GM19397 (cell line): ENCODE data around the gene MPRIP.

Experiments
- ATAC-seq: cut with Tn5 transposase; IDR thresholded peaks from one replicate; pipeline ENCODE4 v1.9.1; 2021; ENCODE audit warnings: mild to moderate bottlenecking, moderate library complexity; ENCODE audit not compliant: unreplicated experiment

Gene MPRIP

DNA sequence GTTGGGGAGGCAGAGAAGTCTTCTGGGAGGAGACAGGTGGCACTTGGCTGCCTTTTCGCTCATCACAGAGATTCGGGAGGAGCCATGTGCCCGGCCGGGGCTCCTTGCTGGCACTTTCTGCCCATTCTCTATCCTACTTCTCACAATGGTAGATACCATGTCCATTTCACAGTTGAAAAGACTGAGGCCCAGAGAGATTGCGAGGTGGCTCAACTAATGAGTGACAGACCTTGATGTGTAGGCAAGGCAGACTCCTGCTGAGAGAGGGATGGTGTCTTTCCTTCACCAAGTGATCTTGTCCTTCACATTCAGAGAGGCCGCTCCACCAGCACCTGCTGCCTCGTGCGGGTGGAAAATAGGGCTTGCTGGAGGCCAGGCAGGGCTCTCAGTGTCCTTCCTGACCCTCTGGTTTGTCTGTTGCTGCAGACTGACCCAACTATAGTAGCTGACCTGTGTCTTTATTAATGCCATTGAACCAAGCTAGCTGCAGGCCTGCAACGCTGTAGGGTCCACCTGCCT is 42.1 kb downstream of the MPRIP start:
- ATAC-seq = no peak

DNA sequence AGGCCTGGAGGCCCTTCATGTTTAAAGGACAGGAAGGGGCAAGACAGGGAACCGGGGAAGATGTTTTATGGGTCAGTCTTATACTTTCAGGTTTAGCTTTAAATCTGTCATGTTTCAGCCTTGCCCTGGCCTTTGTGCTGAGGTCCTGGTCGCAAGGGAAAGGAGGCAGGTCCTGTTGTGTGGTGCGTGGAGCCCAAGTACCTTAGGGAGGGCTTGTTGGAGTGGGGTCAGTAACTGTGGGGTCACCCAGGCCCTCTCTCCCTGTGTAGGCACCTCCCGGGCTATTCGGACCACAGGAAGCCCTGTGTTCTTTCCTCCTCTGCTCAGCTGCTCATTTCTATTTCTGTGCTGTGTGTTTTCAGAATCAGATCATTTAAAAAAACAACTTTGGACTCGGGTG is 42.7 kb downstream of the MPRIP start:
- no peak for ATAC-seq

DNA sequence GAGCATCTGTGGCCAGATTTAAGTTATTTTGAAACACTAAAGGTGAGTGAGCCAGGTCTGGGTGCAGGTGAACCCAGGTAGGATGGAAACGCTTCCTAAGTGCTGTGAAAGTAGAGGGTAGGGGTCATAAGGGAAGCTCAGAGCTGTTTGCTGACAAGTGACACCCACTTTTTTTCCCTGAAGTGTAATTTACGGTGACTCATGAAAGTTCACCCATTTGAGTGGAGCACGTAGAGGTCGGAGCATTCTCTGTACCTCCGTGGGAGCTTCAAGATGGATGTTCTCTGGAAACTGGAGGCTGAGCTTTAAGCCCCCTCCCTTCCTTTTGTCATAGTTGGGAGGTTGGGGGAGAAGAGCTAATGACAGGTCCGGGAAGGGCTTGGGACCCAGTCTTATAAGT is 44.3 kb downstream of the MPRIP start:
- ATAC-seq = no peak

DNA sequence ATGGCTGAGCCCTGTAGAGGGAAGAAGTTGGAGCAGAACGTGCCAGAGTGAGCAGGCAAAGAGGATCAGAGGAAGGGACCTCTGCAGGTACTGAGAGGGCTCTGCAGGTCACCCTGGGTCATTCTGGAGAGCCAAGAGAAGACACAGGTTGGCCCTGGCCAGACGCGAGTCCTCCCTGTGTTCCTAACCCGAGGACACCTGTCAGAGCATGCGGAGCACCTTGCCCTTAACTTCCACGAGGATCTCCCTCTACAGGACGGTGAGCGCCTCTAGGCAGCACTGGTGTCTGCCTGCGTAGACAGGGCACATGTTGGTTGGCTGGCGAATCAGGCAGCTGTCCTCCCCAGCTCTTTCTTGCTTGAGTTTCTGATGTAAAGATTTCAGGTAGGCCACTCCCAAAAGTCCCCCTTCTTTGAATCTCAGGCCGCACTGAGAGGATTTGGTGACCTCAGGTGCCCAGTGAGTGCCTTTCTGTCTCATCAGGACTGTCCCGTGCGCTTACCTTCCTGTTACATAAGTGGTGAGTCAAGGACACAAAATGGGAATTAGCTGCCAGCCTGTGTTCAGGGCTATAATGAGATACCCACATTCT is 45.3 kb downstream of the MPRIP start:
- no peak for ATAC-seq

DNA sequence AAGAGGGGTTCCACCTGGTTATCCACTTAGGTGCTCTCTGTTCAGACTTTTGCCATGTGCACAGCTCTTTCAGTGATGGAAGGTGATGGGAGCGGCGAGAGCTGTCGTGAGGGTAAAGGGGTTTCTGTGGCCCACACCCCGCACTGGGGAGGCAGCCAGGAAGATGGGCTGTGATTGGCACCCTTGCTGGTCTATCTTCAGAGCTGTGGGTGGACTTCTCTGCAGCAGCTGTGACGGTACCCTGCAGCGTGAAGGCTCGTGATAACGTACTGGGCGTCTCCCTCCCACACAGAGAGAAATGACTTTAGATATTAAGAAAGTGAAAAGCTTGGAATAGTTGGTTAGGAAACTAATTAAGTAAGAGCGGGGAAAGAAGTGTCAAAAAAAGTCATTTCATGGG is 45.8 kb downstream of the MPRIP start:
- no peak for ATAC-seq

DNA sequence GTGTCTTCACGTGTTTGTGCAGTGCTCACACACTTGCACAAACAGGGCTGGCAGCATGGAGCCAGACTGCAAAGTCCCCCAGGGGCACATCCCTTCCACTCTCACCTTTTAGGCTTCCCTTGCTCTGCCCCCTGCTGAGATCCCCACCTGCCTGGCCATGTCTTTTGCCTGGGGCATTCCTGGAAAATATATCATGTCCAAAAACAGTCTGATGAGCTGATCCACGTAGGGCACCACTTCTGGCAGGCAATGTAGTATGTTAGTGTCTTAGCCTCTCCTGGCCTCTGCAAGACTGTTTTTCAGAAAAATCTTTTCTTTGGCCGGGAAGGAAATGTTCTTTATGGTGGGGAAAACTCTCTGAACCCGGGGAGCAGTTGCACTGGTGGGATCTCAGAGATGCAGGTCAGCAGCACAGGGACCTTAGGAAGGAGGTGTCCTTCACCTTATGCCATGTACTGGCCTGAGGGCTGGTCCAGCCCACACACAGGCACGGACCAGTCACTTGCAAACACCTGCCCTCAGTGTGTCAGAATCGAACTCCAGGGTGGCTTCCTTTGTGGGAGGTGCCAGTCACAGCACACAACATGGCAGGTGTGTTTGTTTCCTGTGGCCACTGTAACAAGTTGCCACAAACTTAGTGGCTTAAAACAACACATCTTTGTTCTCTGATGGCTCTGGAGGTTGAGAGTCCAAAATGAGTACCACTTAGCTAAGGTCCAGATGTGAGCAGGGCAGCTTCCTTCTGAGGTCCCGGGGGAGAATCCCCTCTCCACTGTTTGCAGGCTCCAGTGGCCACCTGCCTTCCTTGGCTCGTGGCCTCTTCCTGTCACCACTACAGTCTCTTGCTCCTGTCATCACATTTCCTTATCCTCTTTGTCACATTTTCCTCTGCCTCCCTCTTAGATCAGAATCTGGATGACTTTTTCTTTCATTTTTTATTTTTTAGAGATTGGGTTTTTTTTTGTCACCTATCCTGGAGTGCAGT is 46.6 kb downstream of the MPRIP start:
- no peak for ATAC-seq

DNA sequence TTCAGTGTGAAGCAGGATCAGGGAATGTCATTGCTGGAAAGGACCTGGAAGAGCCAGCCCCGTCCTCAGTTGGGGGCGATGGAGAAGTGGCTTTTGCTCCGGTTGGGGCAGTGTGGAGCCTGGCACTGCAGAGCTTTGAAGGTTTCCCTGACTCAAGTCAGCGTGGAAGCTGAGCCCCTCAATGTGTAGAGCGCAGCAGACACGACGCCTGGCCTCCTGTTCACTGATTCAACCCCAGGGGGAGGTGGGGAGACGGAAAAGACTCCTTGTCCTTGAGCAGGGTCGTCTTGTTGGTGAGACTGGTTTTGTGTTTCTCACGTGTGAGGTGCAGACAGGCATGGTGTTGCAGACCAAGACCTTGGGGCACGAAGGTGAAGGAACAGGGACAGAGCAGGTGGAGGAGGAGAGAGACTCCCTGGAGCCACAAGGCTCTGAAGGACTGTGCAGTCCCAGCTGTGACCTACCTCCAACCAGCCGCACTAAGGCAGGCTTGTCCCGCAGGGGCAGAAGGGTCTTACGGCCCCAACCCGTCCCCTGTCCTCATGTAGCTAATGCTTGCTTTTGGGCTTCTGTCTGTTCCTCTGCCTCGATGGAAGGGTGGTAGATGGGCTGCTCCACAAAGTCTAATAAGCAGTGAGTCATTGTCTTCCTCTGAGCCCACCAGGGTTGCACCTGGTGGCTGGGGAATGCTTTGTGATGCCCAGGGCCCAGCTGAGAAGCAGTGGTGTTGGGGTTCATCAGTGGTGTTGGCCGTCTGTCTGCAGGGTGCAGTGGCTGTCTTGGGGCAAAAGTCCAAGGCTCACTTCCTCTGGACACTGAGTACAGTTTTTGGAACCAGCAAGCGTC is 47.8 kb downstream of the MPRIP start:
- no peak for ATAC-seq

DNA sequence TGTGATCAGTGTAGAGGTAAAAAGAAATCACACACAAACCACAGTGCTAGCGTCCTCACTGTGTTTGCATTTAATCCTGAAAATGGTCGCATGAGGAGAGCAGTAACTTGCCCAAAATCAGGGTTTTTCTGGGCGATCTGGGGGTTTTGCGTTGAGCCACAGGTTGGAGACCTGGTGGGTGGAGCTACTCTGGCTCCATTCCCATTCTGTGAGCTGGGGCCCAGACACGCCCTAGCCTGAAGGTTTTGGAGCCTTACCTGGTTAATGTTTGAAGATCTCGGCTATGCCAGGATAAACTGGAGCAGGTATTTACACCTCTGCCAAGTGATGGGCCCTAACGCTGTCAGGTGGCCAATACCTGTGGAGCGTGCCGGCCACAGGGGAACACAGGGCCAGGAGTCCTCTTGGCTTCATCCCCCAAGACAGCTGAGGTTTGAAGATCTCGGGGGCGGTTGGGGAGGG is 48.4 kb downstream of the MPRIP start:
- no peak for ATAC-seq

DNA sequence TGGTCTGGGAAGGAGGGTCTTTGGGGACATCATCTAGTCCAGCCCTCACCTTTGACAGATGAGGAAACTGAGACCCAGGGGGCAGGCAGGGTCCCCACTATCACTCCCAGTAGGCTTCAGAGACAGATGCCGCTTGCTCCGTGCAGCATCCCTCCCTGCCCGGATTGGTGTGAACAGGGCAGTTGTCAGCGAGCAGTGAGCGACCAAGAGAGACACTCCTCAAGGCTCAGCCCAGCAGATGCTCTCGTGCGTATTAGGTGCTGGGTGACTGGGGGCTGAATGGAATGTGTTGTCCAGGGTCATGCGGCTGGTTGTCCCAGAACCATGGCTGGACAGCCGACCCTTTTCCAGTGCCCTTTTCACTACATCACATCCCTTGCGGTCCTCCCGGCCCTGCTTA is 49.0 kb downstream of the MPRIP start:
- no peak for ATAC-seq

DNA sequence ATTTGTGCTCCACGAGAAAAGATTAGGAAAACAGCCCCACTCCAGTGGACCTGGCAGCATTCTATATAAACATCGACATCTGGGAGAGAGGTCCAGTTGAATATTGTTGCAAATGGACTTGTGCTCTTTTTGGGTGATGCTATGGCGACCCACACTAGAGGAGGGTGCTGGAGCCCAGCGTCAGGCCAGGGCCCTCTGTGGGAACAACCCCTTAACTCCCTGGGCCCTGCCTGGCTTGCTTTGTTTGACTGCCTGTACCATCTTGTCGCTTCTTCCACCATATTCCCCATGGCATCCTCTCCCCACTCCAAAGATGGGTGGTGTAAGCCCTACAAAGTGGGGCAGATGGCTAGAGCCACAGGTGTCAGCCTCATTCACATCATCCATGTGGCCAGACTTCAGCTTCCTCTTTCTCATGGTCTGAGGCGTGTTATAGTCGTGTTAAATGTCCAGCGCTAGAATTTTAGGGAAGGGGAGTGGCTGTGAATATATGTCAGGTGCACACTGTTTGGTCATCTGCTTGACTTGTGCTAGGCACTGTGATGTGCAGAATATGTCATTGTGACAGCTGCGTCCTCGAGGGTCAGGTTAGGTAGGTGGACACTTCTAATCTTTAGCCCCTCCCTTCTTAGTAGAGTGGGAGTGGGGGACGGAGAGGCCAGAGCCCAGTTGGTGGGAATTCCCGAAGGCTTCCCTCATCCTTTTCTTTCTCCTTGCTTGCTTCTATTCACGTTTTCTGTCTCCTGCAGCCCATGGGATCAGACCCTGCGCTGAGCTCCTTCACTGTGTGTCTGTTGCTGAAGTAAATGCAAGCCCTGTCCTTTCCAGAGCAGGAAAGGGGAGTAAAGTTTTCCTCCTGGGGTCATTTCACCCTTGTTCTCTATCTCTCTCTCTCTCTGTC is 49.8 kb downstream of the MPRIP start:
- ATAC-seq = no peak

DNA sequence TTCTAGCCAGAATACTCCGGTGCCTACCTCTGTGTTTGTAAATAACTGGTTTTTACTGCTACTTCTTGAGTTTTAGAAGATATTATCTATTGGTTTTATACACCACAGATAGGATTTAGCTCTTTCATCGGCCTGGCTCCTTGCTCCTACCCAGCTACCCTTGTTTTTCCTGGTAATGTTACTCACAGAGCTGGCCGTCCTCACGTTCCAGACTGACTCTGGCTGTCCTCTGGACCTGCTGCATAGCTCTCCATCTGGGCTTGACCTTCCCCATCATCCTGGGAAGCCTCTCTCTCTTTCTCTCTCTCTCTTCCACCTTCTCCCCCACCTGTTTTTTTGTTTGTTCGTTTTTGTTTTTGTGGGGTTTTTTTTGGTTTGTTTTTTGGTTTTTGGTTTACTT is 51.5 kb downstream of the MPRIP start:
- ATAC-seq = no peak

DNA sequence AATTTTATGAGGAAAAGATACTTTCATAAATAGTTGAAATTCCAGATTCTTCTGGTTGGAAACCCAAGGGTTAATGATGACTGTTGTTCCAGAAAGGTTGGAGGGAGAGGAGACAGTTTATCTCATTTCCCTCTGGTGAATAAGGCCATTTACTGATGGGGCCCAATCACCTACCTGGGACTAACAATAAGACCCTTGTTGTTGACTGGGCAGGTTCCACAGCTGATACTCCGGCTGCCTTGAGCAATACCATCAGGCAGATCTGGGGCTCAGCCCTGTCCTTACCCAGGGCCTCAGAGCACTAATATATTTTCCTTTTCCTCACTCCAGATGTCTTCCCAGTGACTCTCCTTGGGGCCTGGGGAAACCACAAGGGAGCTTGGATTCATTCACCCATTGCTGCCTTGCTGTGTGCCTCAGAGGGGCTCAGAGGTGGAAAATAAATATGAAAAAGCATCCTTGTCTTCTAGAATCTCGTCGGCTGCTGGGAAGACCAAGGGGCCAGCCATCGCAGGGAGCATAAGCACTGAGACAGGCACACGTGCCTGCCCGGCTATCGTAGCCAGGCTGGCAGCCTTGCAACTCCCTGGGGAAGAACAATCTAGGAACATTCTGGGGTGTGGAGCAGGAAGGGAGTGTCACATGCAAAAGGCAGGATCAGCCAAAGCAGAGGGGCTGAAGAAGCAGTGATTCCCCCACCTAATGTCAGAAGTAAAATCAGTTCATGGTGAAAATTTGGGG is 54.4 kb downstream of the MPRIP start:
- ATAC-seq = no peak

DNA sequence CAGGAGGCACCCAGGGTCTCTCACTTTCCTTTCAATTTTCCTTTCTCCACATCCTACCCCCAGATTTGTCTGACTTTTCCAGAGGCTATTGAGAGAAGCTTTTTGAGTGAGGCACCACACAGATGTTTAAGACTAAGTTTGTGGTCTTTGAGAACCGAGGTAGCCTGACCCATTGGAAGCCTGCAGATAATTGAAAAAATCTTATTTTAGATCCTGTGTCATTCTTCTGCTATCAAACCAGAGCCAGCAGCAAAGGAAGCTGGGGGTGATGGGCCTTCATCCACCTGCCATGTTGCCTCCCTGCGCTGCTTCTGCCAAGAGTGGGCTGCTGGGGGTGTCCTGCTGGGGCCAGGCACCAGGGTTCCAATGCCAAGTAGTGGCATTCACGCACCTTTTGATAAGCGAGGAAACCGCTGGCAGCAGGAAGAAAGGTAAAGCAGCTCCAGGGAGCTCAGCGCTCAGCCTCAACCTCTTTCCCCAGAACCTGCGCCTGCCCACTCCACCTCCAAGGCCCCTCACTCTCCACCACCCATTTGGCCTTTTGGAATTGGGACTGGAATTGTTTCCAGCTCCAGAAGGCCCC is 55.6 kb downstream of the MPRIP start:
- no peak for ATAC-seq

DNA sequence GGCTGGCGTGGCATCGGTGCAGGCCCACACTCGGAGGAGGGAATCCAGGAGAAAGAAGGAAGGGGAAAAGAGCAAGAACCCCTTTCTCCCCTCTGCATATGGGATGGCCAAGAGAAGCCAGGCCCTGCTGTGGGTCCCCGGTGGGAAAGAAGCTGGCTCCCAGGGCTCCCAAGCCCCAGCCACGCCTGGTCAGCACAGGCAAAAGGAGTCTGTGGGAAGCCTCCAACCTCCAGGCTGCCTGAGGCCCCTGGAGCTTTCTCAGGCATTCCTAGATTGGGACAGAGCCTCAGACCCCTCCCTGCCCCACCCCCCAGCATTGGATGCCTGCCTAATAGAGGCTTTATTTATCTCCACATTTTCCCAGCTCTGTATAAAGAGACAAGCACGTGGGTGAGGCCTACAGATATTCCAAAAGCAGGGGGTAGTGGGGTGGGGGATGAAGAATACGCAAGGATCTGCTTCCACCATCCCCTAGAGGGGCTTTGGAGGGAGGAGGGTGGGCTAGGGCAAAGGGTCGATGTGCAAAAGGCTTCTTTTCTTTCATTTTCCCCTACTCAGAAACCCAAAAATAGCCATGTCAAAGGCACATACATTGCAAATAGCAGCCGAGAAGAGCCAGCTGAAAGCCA is 56.4 kb downstream of the MPRIP start:
- ATAC-seq = no peak

DNA sequence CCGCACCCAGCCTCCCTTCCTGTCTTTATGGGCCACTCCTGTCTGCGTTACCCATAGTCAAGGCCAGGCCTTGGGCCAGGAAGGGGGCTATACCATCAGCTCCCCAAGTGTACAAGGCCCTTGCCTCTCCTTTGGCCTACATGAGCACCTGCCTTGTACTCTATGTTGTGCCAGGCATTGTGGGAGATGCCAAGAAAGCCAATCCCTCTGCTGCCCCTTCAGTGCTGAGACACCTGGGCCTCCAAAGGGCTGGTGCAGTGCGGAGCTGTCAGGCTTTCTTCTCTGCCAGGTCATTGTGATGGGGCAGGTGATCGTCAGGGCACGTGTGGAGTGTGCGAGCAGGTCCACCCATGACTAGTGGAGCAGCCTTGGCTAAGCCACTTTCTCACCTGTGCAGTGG is 59.9 kb downstream of the MPRIP start:
- no peak for ATAC-seq

DNA sequence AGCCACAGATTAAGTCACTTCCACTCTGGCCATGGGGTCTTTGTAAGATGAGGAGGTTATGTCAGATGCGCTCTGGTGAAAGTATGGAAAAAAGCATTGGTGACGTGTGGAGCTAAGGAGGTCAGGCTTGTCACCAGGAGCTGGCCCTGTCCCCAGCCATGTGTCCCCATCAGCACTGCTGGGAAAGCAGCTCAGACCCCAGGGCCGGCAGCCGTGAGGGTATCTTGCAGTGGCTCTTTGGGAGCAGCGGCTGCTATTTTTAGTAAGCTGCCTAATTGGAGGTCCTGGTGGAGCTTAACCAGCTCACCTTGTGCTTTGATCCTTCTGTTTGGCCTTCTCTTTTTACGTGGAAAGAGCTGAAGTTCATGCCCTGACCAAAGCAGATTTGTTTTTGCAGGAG is 60.9 kb downstream of the MPRIP start:
- no peak for ATAC-seq

DNA sequence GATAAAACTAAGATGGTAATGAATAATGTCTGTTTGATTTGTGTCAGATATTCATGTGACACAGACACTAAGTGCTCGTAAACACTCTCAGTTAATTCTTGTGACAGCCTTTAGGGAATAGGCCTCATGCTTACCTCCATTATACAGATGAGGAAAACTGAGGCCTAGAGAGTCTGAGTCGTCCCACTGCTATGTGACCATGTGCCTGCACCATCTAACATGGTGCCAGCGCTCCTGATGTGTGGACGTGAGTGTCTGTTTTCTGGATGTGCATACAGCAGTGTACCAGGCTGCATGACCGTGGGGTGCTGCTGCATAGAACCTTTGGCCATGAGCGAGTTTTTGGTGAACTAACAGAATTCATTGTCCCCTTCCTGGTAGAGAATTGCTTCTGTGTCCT is 61.8 kb downstream of the MPRIP start:
- no peak for ATAC-seq

DNA sequence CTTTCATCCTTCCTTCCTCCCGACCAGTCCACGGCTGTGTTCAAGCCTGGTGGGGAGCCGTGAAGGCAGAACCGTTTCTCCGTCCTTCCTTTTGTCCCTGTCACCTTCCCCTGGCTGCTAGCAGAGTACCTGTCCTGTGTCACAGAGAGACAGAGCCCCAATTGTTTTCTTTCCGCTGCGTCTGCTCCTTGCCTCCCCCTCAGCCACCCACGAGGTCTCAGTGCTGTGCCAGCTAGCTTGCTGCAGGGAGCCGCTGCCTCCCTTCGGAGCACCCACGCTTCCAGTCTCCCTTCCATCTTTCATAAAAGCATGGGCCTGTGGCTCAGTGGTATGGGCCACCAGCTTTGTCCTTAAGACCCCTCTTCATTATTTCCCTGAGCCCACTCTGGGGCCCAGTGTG is 62.2 kb downstream of the MPRIP start:
- ATAC-seq = no peak

DNA sequence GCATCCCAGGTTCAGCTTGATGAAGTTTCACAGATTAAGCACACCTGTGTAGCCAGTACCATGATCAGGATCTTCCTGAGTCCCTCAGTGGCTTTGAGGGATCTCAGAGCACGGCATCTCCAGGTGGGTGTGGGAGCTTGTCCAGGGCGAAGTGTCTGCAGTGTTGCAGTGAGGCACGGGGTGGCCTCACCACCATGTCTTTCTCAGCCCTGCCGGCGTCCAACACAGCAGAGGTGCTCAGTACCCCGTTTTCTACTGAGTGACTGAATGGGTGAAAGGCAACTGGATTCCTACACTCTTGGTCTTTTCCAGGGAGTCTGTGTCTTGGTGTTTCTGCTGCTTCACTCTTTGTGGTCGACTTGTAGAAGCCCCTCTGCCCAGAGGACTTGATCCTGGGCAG is 63.7 kb downstream of the MPRIP start:
- no peak for ATAC-seq
